Measurements from ENCODE around the gene TNK2. TPM values are rescaled to one million over a fixed set of nuclear protein-coding genes. Genes with fewer than 3 reads are reported as not detected.

Gene TNK2
- total and polyA plus RNA-seq, 2 of the 13 experiments (the other 11 are each of a cell fraction or from before 2014, with no cell fraction given), result 4.6 to 5.8 TPM

DNA sequence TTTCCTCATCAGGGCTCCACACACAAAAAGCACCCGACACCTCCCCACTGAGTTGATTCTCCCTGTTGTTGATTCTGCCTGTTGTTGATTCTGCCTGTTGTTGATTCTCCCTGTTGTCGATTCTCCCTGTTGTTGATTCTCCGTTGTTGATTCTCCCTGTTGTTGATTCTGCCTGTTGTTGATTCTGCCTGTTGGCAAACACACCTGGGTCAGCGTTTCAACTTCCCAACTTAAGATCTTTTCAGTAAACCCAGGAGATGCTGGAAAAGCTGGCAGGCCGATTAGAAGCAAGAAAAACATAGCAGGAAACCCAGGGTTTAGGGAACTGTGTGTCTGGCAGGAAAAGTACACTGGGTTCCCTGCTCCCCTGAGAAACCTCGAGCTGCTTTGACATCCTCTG, 47.9 kb downstream of the TNK2 start:
- ChIA-PET CTCF (ENCODE audit: low intra/inter-chr PET ratio, low total read pairs) (interaction anchor here (2.6 to 6.6 kb wide), 2 partner anchors 34 to 54 kb away, joined by 17 to 81 read pairs; no protein-coding TSS in a partner anchor), POLR2A (no interaction called here)
- H2AFZ ChIP-seq (ENCODE audit: low read length), result no peak overlapping the region
- in situ Hi-C loops (cut with HindIII; ENCODE audit: extremely low pct_ligation_motif_present, low pct_unique_long_range_greater_than_20kb) (no loop called here), intact Hi-C loops (cut with micrococcal nuclease; ENCODE audit: unreplicated experiment) (no loop called here)
- DNase-seq (ENCODE audit: low spot score) (no peak), ATAC-seq (no peak), FAIRE-seq (no peak)
- no peaks in the 10 kb centered on the region for H3K79me2 ChIP-seq (ENCODE audit: insufficient read depth, low read length)
- no peak overlapping the region for H3K9ac ChIP-seq (ENCODE audit: insufficient read depth, low read depth, low read length)
- BruUV-seq (replicated peaks), result no TSS peak
- no peak overlapping the region for H3K4me2 ChIP-seq (ENCODE audit: low read depth, low read length)
- peaks cover 10% of the 10 kb centered on the region; the same call in 1 of the 2 replicates for H3K4me1 ChIP-seq (ENCODE audit: insufficient read depth, low read length)
- no peak overlapping the region for H3K27ac ChIP-seq (ENCODE audit: extremely low read length, insufficient read depth, low read length)
- peaks cover 2 to 32% of the 10 kb centered on the region in 2 experiments for H3K27me3 ChIP-seq (ENCODE audit: control insufficient read depth in 1 of 2, insufficient read depth in 2 of 2, low read length in 2 of 2)
- under 1% methylated on average over 6 of the region's 6 CpGs for WGBS (ENCODE audit: low lambda C conversion rate)
- TF ChIP-seq FOXP1 (IDR thresholded peaks at IDR 0.05) (no peak), FOXP1 (CRISPR knock-in tag; IDR thresholded peaks at IDR 0.05) (peak; percentile 17; the same call in 1 of the 2 replicates), KLF9 (CRISPR knock-in tag; IDR thresholded peaks at IDR 0.05; ENCODE audit: low read depth) (no peak)
- TF ChIP-seq, protein P1, sequence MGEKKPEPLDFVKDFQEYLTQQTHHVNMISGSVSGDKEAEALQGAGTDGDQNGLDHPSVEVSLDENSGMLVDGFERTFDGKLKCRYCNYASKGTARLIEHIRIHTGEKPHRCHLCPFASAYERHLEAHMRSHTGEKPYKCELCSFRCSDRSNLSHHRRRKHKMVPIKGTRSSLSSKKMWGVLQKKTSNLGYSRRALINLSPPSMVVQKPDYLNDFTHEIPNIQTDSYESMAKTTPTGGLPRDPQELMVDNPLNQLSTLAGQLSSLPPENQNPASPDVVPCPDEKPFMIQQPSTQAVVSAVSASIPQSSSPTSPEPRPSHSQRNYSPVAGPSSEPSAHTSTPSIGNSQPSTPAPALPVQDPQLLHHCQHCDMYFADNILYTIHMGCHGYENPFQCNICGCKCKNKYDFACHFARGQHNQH (CRISPR knock-in tag; IDR thresholded peaks at IDR 0.05), result peak; percentile 33; the same call in 1 of the 2 replicates
- H3K4me3 ChIP-seq (replicated peaks in 1 of 3; ENCODE audit: insufficient read depth in 1 of 3, low read depth in 2 of 3, low read length in 3 of 3), result no peak overlapping the region
- no peaks in the 10 kb centered on the region for H3K9me3 ChIP-seq (ENCODE audit: low read length)
- H3K36me3 ChIP-seq (replicated peaks in 1 of 2; ENCODE audit: control insufficient read depth in 1 of 2, insufficient read depth in 2 of 2, low read length in 2 of 2), result no peaks in the 10 kb centered on the region
- H4K20me1 ChIP-seq (ENCODE audit: insufficient read depth, low read length), result no peaks in the 10 kb centered on the region

DNA sequence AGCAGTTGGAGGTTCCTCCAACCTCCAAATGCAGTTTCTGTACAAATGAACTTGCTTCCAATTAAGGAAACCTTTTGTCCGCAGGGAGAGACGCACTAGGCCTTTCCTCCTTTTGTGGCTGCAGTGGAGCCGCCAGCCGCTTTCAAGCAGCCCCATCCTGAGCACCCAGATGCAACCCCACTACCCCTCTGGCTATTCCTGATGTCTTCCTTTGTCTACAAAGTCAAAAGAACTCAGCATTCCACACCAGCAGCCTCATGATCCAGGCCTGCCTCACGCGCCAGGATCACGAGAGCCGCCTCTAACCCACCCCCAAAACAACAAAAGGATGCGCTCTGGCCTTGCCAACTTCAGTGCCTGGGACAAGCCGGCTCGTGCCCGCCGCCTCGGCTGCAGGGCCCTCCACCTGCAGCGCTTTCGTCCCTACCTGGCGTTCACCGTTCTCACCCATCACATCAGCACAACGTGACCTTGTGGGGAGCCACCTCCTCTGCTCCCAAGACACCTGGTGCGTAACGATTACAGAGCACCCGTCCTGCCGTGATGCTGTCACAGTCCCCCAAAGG, 48.4 kb downstream of the TNK2 start:
- POLR2A ChIA-PET, result interaction anchor here (1.3 kb wide), 1 partner anchor 32 kb away, joined by 4 read pairs; no protein-coding TSS in a partner anchor
- Histone ChIP-seq H3K36me3 (replicated peaks in 1 of 2; ENCODE audit: control insufficient read depth in 1 of 2, insufficient read depth in 2 of 2, low read length in 2 of 2) (no peaks in the 10 kb centered on the region), H2AFZ (ENCODE audit: low read length) (no peak overlapping the region), H3K4me3 (replicated peaks in 1 of 3; ENCODE audit: insufficient read depth in 1 of 3, low read depth in 2 of 3, low read length in 3 of 3) (no peak overlapping the region), H3K9me3 (ENCODE audit: low read length) (no peaks in the 10 kb centered on the region), H3K79me2 (ENCODE audit: insufficient read depth, low read length) (no peaks in the 10 kb centered on the region), H3K27me3 (ENCODE audit: control insufficient read depth in 1 of 2, insufficient read depth in 2 of 2, low read length in 2 of 2) (peaks cover 2 to 32% of the 10 kb centered on the region in 2 experiments), H3K27ac (ENCODE audit: extremely low read length, insufficient read depth, low read length) (no peak overlapping the region), H3K4me2 (ENCODE audit: low read depth, low read length) (no peak overlapping the region), H3K9ac (ENCODE audit: insufficient read depth, low read depth, low read length) (no peak overlapping the region), H3K4me1 (ENCODE audit: insufficient read depth, low read length) (peaks cover 10% of the 10 kb centered on the region; the same call in 1 of the 2 replicates), H4K20me1 (ENCODE audit: insufficient read depth, low read length) (no peaks in the 10 kb centered on the region)
- in situ Hi-C loops (cut with HindIII; ENCODE audit: extremely low pct_ligation_motif_present, low pct_unique_long_range_greater_than_20kb) (loop anchor here (5.0 to 10.0 kb wide), 2 partner anchors 32 to 55 kb away; no protein-coding TSS in a partner anchor), intact Hi-C loops (cut with micrococcal nuclease; ENCODE audit: unreplicated experiment) (loop anchor here (1.0 kb wide), 1 partner anchor 55 kb away; no protein-coding TSS in a partner anchor)
- 62% methylated on average over 14 of the region's 23 CpGs for WGBS (ENCODE audit: low lambda C conversion rate)
- DNase-seq (ENCODE audit: low spot score) (no peak), ATAC-seq (no peak), FAIRE-seq (no peak)
- BruUV-seq (replicated peaks), result no TSS peak
- TF ChIP-seq MYC (CRISPR knock-in tag; IDR thresholded peaks at IDR 0.05; ENCODE audit: borderline replicate concordance) (no peak), RBAK (CRISPR knock-in tag; IDR thresholded peaks at IDR 0.05) (no peak), ZNF652 (CRISPR knock-in tag; IDR thresholded peaks at IDR 0.05; ENCODE audit: borderline replicate concordance, low read depth) (no peak), GATAD2A (CRISPR knock-in tag; IDR thresholded peaks at IDR 0.05) (no peak), JUNB (CRISPR knock-in tag; IDR thresholded peaks at IDR 0.05; ENCODE audit: borderline replicate concordance) (no peak), ADNP (CRISPR knock-in tag; IDR thresholded peaks at IDR 0.05) (no peak), ZNF260 (CRISPR knock-in tag; IDR thresholded peaks at IDR 0.05; ENCODE audit: borderline replicate concordance, low read depth) (no peak), FOSL2 (CRISPR knock-in tag; IDR thresholded peaks at IDR 0.05) (no peak), HCFC1 (IDR thresholded peaks at IDR 0.05; ENCODE audit: low read depth, low read length) (no peak), ZNF644 (CRISPR knock-in tag; IDR thresholded peaks at IDR 0.05; ENCODE audit: low read depth) (no peak)
- TF ChIP-seq, protein P2, sequence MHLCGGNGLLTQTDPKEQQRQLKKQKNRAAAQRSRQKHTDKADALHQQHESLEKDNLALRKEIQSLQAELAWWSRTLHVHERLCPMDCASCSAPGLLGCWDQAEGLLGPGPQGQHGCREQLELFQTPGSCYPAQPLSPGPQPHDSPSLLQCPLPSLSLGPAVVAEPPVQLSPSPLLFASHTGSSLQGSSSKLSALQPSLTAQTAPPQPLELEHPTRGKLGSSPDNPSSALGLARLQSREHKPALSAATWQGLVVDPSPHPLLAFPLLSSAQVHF (CRISPR knock-in tag; IDR thresholded peaks at IDR 0.05), result no peak
- TF ChIP-seq, protein P3, sequence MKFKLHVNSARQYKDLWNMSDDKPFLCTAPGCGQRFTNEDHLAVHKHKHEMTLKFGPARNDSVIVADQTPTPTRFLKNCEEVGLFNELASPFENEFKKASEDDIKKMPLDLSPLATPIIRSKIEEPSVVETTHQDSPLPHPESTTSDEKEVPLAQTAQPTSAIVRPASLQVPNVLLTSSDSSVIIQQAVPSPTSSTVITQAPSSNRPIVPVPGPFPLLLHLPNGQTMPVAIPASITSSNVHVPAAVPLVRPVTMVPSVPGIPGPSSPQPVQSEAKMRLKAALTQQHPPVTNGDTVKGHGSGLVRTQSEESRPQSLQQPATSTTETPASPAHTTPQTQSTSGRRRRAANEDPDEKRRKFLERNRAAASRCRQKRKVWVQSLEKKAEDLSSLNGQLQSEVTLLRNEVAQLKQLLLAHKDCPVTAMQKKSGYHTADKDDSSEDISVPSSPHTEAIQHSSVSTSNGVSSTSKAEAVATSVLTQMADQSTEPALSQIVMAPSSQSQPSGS (CRISPR knock-in tag; IDR thresholded peaks at IDR 0.05), result no peak
- CTCF ChIA-PET (ENCODE audit: low intra/inter-chr PET ratio, low total read pairs), result interaction anchor here (2.6 to 6.6 kb wide), 2 partner anchors 35 to 55 kb away, joined by 17 to 81 read pairs; no protein-coding TSS in a partner anchor
